Measurements from ENCODE around the gene CTCFL. TPM values are rescaled to one million over a fixed set of nuclear protein-coding genes. Genes with fewer than 3 reads are reported as not detected.
"Not testable (repeated sequence)": the region's sequence is repeated elsewhere in the genome, so short reads cannot be mapped to it uniquely, and the experiment has no call there.

Gene CTCFL
- total RNA-seq, 2 donors from 2014 or later: 10.8 TPM; not detected in 1

DNA sequence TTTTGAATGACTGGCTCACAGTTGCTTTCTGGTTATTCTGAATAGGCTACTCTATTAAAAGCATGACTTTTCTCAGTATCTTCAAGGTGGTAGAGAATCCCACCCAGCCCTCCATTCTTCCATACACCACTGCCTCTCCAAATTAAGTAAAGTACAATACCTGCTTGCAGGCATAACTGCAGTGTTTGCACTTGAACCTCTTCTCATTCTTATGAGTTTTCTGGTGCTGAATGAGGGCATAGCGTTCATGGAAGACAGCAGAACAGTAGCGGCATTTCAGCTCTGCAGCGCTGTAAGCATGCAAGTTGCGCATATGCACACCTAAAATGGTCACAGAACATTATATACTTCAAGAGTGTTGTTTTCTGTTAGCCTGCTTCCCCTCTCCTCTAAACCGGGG, 12.5 kb downstream of the CTCFL start:
- TF ChIP-seq POLR2A (IDR thresholded peaks at IDR 0.05): no peak
- TF ChIP-seq, protein P1, sequence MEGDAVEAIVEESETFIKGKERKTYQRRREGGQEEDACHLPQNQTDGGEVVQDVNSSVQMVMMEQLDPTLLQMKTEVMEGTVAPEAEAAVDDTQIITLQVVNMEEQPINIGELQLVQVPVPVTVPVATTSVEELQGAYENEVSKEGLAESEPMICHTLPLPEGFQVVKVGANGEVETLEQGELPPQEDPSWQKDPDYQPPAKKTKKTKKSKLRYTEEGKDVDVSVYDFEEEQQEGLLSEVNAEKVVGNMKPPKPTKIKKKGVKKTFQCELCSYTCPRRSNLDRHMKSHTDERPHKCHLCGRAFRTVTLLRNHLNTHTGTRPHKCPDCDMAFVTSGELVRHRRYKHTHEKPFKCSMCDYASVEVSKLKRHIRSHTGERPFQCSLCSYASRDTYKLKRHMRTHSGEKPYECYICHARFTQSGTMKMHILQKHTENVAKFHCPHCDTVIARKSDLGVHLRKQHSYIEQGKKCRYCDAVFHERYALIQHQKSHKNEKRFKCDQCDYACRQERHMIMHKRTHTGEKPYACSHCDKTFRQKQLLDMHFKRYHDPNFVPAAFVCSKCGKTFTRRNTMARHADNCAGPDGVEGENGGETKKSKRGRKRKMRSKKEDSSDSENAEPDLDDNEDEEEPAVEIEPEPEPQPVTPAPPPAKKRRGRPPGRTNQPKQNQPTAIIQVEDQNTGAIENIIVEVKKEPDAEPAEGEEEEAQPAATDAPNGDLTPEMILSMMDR (IDR thresholded peaks at IDR 0.05): no peak
- TF ChIP-seq POLR2AphosphoS5 (IDR thresholded peaks at IDR 0.05): no peak
- no peaks in the 10 kb centered on the region for H3K36me3 ChIP-seq
- H3K4me3 ChIP-seq: no peak overlapping the region
- DNase-seq (ENCODE audit: low spot score): no peak
- H3K4me1 ChIP-seq (replicated peaks): no peaks in the 10 kb centered on the region
- WGBS: 91% methylated on average over 5 of the region's 5 CpGs
- no peaks in the 10 kb centered on the region for H3K27me3 ChIP-seq (replicated peaks; ENCODE audit: insufficient read depth)
- intact Hi-C loops (cut with DNase I): no loop called here
- no peak overlapping the region for H3K27ac ChIP-seq
- H3K9me3 ChIP-seq: no peaks in the 10 kb centered on the region

DNA sequence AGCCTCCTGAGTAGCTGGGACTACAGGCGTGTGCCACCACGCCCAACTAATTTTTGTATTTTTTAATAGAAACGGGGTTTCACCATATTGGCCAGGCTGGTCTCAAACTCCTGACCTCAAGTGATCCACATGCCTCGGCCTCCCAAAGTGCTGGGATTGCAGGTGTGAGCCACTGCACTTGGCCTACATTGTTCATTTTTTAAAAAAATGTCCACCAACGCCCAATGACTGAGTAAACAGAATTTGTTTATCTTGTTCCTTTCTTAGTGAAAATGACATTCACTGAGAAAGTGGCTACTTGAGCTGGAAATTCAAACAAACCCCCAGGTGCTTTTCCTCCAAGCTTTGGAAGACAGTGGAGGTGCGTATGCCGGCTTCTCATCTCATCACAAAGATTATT, 13.2 kb downstream of the CTCFL start:
- H3K4me1 ChIP-seq (replicated peaks); intact Hi-C loops (cut with DNase I); H3K9me3 ChIP-seq; DNase-seq (ENCODE audit: low spot score); H3K27ac ChIP-seq; H3K4me3 ChIP-seq; H3K27me3 ChIP-seq (replicated peaks; ENCODE audit: insufficient read depth); H3K36me3 ChIP-seq: not testable (repeated sequence)
- 80% methylated on average over 7 of the region's 7 CpGs for WGBS

DNA sequence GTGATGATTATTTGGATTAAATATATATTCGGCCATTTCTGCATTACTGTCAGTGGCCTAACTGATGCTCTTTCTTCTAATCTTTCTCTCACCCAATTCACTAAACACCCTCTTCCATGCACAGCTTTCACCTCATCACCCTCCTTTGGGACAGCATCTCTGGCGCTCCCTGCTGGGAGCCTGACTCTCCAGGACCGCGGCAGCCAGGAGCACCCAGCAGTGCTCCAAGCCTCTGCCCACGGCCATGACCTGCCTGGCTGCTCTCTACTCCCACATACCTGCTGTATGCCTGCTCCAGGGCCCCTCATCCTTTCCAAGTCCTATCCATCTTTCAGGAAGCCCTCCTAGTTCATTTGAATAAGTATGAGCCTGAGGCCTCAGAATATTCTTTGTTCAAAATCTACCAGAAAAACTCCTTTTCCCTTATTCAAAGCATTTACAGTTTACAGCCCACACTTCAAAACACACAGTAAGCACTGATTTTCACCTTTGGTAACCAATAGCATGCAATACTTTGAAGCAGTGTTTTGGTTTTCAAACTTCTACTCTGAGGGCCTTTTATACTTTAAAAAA, 15.2 kb downstream of the CTCFL start:
- Histone ChIP-seq H3K4me1 (replicated peaks) (no peaks in the 10 kb centered on the region), H3K36me3 (no peaks in the 10 kb centered on the region), H3K27ac (no peak overlapping the region), H3K4me3 (no peak overlapping the region), H3K9me3 (no peaks in the 10 kb centered on the region), H3K27me3 (replicated peaks; ENCODE audit: insufficient read depth) (no peaks in the 10 kb centered on the region)
- TF ChIP-seq, protein P1 (IDR thresholded peaks at IDR 0.05): peak in 1 of 4 experiments; percentile 16
- TF ChIP-seq POLR2AphosphoS5 (IDR thresholded peaks at IDR 0.05): no peak
- 65% methylated on average over 5 of the region's 5 CpGs for WGBS
- intact Hi-C loops (cut with DNase I): no loop called here
- DNase-seq (ENCODE audit: low spot score): no peak

DNA sequence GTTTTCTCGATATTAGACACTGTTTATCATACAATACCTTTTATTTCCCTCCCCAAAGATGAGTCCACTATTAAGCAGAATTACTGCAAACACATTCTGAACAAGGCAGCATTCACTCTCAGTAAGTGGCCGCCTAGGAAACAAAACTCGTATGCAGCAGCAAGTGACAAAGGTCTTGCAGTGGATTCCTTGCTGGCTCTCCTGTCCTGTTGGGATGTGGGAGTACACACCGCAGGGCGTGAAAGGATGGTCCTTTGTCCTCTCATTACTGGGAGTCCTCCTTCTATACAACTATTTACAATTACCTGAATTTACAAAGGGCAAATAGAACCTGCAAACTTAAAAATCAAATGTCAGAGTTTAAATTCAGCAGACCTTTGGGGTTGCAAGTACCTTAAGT, 16.1 kb downstream of the CTCFL start:
- no peak overlapping the region for H3K27ac ChIP-seq
- H3K4me3 ChIP-seq: no peak overlapping the region
- 83% methylated on average over 5 of the region's 5 CpGs for WGBS
- H3K9me3 ChIP-seq: no peaks in the 10 kb centered on the region
- H3K4me1 ChIP-seq (replicated peaks): no peaks in the 10 kb centered on the region
- TF ChIP-seq POLR2A (IDR thresholded peaks at IDR 0.05): no peak
- TF ChIP-seq POLR2AphosphoS5 (IDR thresholded peaks at IDR 0.05): no peak
- TF ChIP-seq, protein P1 (IDR thresholded peaks at IDR 0.05): no peak
- H3K27me3 ChIP-seq (replicated peaks; ENCODE audit: insufficient read depth): no peaks in the 10 kb centered on the region
- no peaks in the 10 kb centered on the region for H3K36me3 ChIP-seq
- DNase-seq (ENCODE audit: low spot score): no peak
- intact Hi-C loops (cut with DNase I): no loop called here

DNA sequence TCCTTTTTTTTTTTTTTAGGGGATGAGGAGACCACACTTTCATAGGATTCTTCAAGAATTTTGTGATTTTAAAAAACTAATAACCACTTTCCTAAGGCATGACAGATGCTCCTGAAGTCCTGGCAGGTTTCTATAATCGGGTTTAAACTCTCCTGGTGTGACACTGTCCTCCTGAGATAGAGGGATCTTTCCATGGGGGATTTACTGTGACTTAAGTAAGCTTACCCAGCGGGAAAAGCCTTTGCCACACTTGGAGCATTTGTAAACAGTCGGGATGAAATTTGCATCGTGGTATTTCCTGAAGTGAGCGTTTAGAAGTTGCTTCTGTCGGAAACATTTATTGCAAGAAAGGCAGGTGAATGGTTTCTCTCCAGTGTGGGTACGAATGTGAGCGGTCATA, 16.6 kb downstream of the CTCFL start:
- Histone ChIP-seq H3K27ac (no peak overlapping the region), H3K9me3 (no peaks in the 10 kb centered on the region), H3K27me3 (replicated peaks; ENCODE audit: insufficient read depth) (no peaks in the 10 kb centered on the region), H3K4me1 (replicated peaks) (no peaks in the 10 kb centered on the region), H3K36me3 (no peaks in the 10 kb centered on the region), H3K4me3 (no peak overlapping the region)
- intact Hi-C loops (cut with DNase I): no loop called here
- DNase-seq (ENCODE audit: low spot score): no peak
- WGBS: 68% methylated on average over 8 of the region's 8 CpGs
- TF ChIP-seq POLR2AphosphoS5 (IDR thresholded peaks at IDR 0.05) (no peak), POLR2A (IDR thresholded peaks at IDR 0.05) (no peak)
- TF ChIP-seq, protein P1 (IDR thresholded peaks at IDR 0.05): no peak
